ENCODE data around the gene LRRC49.

LRRC49 gene

DNA sequence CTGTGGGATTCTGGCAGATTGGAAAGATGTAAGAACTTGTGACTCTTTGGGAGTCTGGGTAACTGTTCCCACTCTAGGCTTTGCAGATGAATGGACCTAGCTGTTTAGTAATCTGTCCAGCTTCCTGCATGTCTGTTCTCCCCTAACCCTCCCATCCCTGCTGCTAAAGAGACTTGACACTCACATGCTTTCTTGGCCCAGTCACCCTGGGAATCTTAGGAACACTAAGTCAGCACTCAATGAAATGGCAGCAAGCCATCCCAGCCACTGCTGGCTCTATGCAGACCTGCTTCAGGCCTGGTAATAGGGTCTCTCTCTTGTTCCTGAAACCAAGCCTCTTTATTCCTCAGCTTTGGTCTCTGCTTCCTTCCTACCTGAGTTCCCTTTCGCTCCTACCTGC lies 158.9 kb downstream of the LRRC49 start:
- DNase-seq (ENCODE audit: insufficient read length): no peak
- FAIRE-seq: no peak
- TF ChIP-seq POLR2A (IDR thresholded peaks at IDR 0.05; ENCODE audit: low read depth, low read length) (no peak), TAF1 (IDR thresholded peaks at IDR 0.05; ENCODE audit: borderline replicate concordance, low read depth, low read length) (no peak), POLR2AphosphoS5 (IDR thresholded peaks at IDR 0.05; ENCODE audit: low read depth, low read length) (no peak)

DNA sequence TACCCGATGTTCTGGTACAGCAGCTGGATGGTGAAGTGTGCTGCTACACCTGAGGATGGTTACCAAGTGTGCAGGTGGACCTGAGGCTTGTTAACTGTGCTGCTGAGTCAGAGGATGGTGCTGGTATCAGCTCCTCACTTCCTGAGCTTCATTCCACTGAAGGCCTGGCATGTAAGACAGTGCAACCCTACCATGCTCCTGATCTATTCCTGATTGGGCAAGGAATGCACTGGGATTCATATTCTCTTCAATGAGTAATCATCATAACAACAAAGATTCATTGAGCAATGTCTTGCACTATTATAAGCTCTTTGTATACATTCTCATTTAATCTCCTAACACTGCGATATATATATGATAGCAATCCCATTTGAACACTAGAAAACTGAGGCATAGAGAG lies 159.7 kb downstream of the LRRC49 start:
- DNase-seq (ENCODE audit: insufficient read length) (no peak), FAIRE-seq (no peak)
- TF ChIP-seq POLR2A (IDR thresholded peaks at IDR 0.05; ENCODE audit: low read depth, low read length) (no peak), TAF1 (IDR thresholded peaks at IDR 0.05; ENCODE audit: borderline replicate concordance, low read depth, low read length) (no peak), POLR2AphosphoS5 (IDR thresholded peaks at IDR 0.05; ENCODE audit: low read depth, low read length) (no peak)

DNA sequence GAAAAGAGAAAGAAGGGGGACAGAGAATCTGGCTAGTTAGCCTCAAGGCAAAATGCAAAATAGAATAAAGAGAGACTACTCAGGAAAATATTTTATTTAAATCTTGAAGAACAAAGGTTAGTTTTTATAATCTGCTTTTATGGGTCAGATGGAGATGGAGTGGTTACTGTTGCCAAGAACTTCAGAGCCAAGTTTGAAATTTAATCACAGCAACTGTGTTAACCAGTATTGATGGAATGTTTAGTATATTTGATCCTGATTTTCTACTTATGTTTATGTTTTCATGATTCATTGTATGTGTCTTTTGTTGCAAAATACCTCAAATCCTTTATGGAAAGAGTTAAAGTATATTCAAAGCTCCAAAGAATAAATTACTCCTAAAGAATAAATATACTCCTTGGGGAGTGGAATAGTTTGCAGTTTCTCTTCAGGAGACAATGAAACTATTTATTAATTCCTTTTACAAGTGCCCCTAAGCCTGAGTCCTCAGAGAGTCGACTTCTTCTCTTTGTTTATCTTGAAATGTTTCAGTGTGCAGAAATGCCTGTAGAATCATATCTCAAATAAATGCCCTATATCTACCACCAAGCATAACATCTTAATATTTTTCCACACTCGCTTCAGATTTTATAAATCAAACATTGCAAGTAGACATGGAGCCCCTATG lies 161.8 kb downstream of the LRRC49 start:
- DNase-seq (ENCODE audit: insufficient read length) (no peak), FAIRE-seq (no peak)
- no peak for TF ChIP-seq TAF1 (IDR thresholded peaks at IDR 0.05; ENCODE audit: borderline replicate concordance, low read depth, low read length)
- no peak for TF ChIP-seq POLR2AphosphoS5 (IDR thresholded peaks at IDR 0.05; ENCODE audit: low read depth, low read length)
- no peak for TF ChIP-seq POLR2A (IDR thresholded peaks at IDR 0.05; ENCODE audit: low read depth, low read length)

DNA sequence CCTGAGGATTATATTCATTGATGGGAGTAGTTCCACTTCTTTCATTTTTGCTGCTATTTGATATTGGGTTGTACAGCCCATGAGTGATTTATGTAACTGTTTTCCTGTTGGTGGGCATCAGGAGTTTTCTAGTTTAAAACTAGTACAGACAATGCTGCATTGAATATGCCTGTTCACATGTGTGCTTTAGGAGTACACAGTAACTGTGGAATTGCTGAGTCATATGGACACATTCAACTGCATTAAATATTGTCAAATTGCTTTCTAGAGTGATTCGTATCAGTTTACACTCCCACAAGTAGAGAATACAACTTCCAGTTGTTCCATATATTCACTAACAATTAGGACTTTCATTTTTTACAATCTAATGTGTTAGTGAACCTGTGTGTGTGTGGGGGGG lies 162.8 kb downstream of the LRRC49 start:
- FAIRE-seq (no peak), DNase-seq (ENCODE audit: insufficient read length) (no peak)
- TF ChIP-seq POLR2A (IDR thresholded peaks at IDR 0.05; ENCODE audit: low read depth, low read length) (no peak), TAF1 (IDR thresholded peaks at IDR 0.05; ENCODE audit: borderline replicate concordance, low read depth, low read length) (no peak), POLR2AphosphoS5 (IDR thresholded peaks at IDR 0.05; ENCODE audit: low read depth, low read length) (no peak)

DNA sequence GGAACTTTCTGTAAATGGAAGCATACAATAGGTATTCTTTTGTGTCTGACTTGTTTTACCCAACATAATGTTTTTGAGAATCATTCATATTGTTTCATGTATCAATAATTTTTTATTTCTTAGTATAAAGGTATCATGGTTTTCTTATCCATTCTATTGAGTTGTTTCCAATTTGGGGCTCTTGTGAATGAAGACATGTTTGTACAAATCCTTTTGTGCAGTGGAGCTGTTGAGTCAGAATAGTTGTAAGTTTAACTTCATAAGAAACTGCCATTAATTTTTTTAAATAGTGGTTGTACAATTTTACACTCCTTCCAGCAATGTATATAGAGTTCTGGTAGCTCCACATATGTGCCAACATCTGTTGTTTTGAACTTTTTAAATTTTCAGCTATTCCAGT lies 163.5 kb downstream of the LRRC49 start:
- TF ChIP-seq POLR2A (IDR thresholded peaks at IDR 0.05; ENCODE audit: low read depth, low read length): no peak
- no peak for TF ChIP-seq TAF1 (IDR thresholded peaks at IDR 0.05; ENCODE audit: borderline replicate concordance, low read depth, low read length)
- TF ChIP-seq POLR2AphosphoS5 (IDR thresholded peaks at IDR 0.05; ENCODE audit: low read depth, low read length): no peak
- no peak for DNase-seq (ENCODE audit: insufficient read length)
- no peak for FAIRE-seq

DNA sequence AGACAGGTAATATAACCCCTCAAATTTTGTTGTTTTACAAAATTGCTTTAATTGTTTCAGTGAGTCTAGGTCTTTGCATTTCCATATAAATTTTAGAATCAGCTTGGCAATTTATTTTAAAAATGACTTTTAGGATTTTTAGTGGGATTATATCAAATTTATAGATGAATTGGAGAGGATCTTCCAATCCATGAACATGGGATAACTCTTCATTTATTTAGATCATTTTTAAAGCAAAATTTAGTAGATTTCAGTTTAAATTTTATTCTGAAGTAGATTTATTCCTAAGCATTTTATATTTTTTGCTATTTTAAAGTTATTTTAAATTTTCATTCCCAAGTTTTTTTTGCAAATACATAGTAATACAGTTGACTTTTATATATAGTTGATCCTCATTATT lies 164.5 kb downstream of the LRRC49 start:
- FAIRE-seq: no peak
- DNase-seq (ENCODE audit: insufficient read length): no peak
- TF ChIP-seq TAF1 (IDR thresholded peaks at IDR 0.05; ENCODE audit: borderline replicate concordance, low read depth, low read length) (no peak), POLR2AphosphoS5 (IDR thresholded peaks at IDR 0.05; ENCODE audit: low read depth, low read length) (no peak), POLR2A (IDR thresholded peaks at IDR 0.05; ENCODE audit: low read depth, low read length) (no peak)

DNA sequence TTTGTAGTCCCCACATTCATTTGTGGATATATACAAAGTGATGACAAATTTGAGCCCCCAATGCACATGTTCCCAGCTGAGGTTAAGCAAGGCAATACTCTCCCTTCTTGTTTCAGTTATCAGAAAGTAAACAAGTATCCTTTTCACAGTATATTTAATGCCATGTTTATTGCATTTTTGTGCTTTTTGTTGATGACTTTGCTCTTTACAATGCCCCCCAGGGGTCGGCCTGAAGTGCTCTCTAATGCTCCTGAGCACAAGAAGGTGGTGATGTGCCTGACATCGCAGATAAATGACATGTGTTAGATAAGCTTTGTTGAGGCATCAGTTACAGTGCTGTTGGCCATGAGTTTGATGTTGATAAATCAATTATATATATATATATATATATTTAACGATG lies 165.0 kb downstream of the LRRC49 start:
- DNase-seq (ENCODE audit: insufficient read length) (no peak), FAIRE-seq (no peak)
- TF ChIP-seq POLR2A (IDR thresholded peaks at IDR 0.05; ENCODE audit: low read depth, low read length) (no peak), POLR2AphosphoS5 (IDR thresholded peaks at IDR 0.05; ENCODE audit: low read depth, low read length) (no peak), TAF1 (IDR thresholded peaks at IDR 0.05; ENCODE audit: borderline replicate concordance, low read depth, low read length) (no peak)

DNA sequence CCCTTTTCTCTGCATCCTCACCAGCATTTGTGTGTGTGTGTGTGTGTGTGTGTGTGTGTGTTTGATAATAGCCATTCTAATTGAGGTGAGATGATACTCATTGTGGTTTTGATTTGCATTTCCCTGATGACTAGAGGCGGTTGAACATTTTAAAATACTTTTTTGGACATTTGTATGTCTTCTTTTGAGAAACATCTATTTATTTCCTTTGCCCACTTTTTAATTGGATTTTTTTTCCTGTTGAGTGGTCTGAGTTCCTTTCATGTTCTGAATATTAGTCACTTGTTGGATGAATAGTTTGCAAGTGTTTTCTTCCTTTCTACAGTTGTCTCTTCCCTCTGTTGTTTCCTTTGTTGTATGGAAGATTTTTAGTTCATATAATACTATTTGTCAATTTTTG lies 168.4 kb downstream of the LRRC49 start:
- TF ChIP-seq POLR2A (IDR thresholded peaks at IDR 0.05; ENCODE audit: low read depth, low read length) (no peak), POLR2AphosphoS5 (IDR thresholded peaks at IDR 0.05; ENCODE audit: low read depth, low read length) (no peak), TAF1 (IDR thresholded peaks at IDR 0.05; ENCODE audit: borderline replicate concordance, low read depth, low read length) (no peak)
- peak; percentile 63 for FAIRE-seq
- DNase-seq (ENCODE audit: insufficient read length): no peak

DNA sequence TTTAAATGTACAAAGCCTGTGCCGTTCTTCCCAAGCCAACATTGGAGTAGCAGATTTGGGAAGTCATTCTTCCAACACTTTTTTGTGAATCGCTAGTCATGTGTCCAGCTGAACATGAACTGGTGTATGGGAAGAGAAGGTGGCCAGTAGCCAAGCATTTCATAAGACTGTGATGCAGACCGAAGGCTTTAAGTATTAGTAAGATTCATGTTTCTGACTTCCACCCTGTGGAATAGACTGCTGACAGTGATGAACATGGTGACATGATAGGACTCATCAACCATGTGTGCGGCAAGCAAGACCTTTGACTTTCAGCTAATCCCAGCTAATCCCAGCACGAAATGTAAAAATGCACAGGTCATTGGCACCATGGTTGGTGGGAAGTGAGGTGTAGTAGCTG lies 174.4 kb downstream of the LRRC49 start:
- FAIRE-seq: no peak

DNA sequence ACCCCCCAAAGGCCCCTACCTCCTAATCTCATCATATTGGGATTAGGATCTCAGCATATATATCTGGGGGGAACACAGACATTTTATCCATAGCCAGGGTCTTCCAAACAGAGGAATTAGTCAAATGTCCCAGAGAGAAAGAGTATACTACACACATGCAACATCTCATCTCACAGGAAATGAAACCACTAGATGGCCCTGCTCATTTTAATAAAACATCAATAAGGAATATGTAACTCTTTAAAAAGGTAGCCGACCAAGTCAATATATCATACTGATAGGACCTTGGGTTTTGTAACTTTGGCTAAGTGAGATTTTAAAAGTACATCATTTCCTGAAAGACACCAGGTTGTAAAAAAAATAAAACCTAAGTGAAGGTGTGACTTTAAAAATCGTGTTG lies 177.1 kb downstream of the LRRC49 start:
- no peak for TF ChIP-seq POLR2A (IDR thresholded peaks at IDR 0.05; ENCODE audit: low read depth, low read length)
- no peak for TF ChIP-seq TAF1 (IDR thresholded peaks at IDR 0.05; ENCODE audit: borderline replicate concordance, low read depth, low read length)
- TF ChIP-seq POLR2AphosphoS5 (IDR thresholded peaks at IDR 0.05; ENCODE audit: low read depth, low read length): no peak
- no peak for DNase-seq (ENCODE audit: insufficient read length)
- FAIRE-seq: no peak

More for the DNA sequence above, 174.4 kb downstream of the LRRC49 start:
- TF ChIP-seq TAF1 (IDR thresholded peaks at IDR 0.05; ENCODE audit: borderline replicate concordance, low read depth, low read length) (no peak), POLR2A (IDR thresholded peaks at IDR 0.05; ENCODE audit: low read depth, low read length) (no peak), POLR2AphosphoS5 (IDR thresholded peaks at IDR 0.05; ENCODE audit: low read depth, low read length) (no peak)
- DNase-seq (ENCODE audit: insufficient read length): no peak

DNA sequence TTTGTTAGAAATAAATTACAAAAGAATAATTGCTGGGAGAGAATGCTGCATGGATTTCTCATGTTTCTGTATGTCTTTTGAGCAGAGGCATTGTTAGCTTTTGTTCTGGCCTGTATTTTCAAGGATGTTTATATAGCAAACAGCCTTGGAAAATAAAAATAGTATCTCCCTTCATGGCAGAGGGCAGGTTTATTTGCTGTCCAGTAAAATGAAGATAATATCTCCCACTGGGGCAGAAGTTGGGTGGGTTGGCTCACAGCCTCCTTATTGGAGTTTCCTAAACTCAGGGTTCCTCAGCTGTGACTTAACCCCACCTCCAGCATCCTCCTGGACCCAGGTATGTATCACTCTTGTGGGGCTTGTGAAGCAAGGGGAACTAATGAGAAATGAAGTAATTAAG lies 178.9 kb downstream of the LRRC49 start:
- DNase-seq (ENCODE audit: insufficient read length) (no peak), FAIRE-seq (no peak)
- TF ChIP-seq TAF1 (IDR thresholded peaks at IDR 0.05; ENCODE audit: borderline replicate concordance, low read depth, low read length) (no peak), POLR2AphosphoS5 (IDR thresholded peaks at IDR 0.05; ENCODE audit: low read depth, low read length) (no peak), POLR2A (IDR thresholded peaks at IDR 0.05; ENCODE audit: low read depth, low read length) (no peak)

DNA sequence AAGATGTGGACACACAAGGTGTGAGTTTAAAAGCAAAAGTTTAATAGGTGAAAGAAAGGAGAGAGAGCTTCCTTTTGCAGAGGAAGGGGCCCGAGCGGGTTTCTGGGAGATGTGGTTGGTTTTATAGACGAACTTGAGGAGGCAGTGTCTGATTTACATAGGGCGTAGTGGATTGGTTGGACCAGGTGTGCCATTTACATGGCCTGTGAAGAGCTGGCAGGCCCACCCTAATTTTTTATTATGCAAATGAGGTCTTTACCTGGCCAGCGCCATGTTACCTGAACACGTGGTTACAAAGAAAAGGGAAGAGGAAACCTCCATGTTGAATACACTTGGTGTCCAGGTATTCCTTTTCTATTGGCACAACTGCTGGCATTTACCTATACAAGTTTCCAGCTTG lies 179.8 kb downstream of the LRRC49 start:
- no peak for TF ChIP-seq POLR2A (IDR thresholded peaks at IDR 0.05; ENCODE audit: low read depth, low read length)
- no peak for TF ChIP-seq TAF1 (IDR thresholded peaks at IDR 0.05; ENCODE audit: borderline replicate concordance, low read depth, low read length)
- TF ChIP-seq POLR2AphosphoS5 (IDR thresholded peaks at IDR 0.05; ENCODE audit: low read depth, low read length): no peak
- no peak for FAIRE-seq
- no peak for DNase-seq (ENCODE audit: insufficient read length)
